ENCODE results near the gene GPD1. TPM values are rescaled to one million over a fixed set of nuclear protein-coding genes. Genes with fewer than 3 reads are reported as not detected.

The GPD1 gene
- total and polyA plus RNA-seq, 9 of the 15 experiments (the other 6 are each of a cell fraction or from before 2014, with no cell fraction given), result 0.13 to 1.00 (median 0.55) TPM

- no peak for TF ChIP-seq PHTF2 (CRISPR knock-in tag; IDR thresholded peaks at IDR 0.05)
- TF ChIP-seq CEBPB (tag; IDR thresholded peaks at IDR 0.05), result no peak
- TF ChIP-seq, protein P1, sequence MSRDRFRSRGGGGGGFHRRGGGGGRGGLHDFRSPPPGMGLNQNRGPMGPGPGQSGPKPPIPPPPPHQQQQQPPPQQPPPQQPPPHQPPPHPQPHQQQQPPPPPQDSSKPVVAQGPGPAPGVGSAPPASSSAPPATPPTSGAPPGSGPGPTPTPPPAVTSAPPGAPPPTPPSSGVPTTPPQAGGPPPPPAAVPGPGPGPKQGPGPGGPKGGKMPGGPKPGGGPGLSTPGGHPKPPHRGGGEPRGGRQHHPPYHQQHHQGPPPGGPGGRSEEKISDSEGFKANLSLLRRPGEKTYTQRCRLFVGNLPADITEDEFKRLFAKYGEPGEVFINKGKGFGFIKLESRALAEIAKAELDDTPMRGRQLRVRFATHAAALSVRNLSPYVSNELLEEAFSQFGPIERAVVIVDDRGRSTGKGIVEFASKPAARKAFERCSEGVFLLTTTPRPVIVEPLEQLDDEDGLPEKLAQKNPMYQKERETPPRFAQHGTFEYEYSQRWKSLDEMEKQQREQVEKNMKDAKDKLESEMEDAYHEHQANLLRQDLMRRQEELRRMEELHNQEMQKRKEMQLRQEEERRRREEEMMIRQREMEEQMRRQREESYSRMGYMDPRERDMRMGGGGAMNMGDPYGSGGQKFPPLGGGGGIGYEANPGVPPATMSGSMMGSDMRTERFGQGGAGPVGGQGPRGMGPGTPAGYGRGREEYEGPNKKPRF (IDR thresholded peaks at IDR 0.05; ENCODE audit: low read depth, low read length), result no peak
- TF ChIP-seq, protein P2, sequence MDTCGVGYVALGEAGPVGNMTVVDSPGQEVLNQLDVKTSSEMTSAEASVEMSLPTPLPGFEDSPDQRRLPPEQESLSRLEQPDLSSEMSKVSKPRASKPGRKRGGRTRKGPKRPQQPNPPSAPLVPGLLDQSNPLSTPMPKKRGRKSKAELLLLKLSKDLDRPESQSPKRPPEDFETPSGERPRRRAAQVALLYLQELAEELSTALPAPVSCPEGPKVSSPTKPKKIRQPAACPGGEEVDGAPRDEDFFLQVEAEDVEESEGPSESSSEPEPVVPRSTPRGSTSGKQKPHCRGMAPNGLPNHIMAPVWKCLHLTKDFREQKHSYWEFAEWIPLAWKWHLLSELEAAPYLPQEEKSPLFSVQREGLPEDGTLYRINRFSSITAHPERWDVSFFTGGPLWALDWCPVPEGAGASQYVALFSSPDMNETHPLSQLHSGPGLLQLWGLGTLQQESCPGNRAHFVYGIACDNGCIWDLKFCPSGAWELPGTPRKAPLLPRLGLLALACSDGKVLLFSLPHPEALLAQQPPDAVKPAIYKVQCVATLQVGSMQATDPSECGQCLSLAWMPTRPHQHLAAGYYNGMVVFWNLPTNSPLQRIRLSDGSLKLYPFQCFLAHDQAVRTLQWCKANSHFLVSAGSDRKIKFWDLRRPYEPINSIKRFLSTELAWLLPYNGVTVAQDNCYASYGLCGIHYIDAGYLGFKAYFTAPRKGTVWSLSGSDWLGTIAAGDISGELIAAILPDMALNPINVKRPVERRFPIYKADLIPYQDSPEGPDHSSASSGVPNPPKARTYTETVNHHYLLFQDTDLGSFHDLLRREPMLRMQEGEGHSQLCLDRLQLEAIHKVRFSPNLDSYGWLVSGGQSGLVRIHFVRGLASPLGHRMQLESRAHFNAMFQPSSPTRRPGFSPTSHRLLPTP (IDR thresholded peaks at IDR 0.05; ENCODE audit: borderline replicate concordance, extremely low read depth, insufficient read length), result no peak
- TF ChIP-seq ILF3 (IDR thresholded peaks at IDR 0.05; ENCODE audit: borderline replicate concordance), result no peak
- no peak for TF ChIP-seq SIN3B (IDR thresholded peaks at IDR 0.05; ENCODE audit: low read depth)
- TF ChIP-seq SIX5 (IDR thresholded peaks at IDR 0.05; ENCODE audit: borderline replicate concordance in 1 of 2, insufficient read depth in 1 of 2, low read depth in 1 of 2, low read length in 2 of 2), result no peak
- TF ChIP-seq MED1 (CRISPR knock-in tag; IDR thresholded peaks at IDR 0.05; ENCODE audit: borderline replicate concordance), result no peak
- TF ChIP-seq E2F3 (CRISPR knock-in tag; IDR thresholded peaks at IDR 0.05), result no peak
- TF ChIP-seq, protein P3, sequence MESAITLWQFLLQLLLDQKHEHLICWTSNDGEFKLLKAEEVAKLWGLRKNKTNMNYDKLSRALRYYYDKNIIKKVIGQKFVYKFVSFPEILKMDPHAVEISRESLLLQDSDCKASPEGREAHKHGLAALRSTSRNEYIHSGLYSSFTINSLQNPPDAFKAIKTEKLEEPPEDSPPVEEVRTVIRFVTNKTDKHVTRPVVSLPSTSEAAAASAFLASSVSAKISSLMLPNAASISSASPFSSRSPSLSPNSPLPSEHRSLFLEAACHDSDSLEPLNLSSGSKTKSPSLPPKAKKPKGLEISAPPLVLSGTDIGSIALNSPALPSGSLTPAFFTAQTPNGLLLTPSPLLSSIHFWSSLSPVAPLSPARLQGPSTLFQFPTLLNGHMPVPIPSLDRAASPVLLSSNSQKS (CRISPR knock-in tag; IDR thresholded peaks at IDR 0.05), result no peak
- no peak for TF ChIP-seq NR1H2 (CRISPR knock-in tag; IDR thresholded peaks at IDR 0.05)
- TF ChIP-seq, protein P4, sequence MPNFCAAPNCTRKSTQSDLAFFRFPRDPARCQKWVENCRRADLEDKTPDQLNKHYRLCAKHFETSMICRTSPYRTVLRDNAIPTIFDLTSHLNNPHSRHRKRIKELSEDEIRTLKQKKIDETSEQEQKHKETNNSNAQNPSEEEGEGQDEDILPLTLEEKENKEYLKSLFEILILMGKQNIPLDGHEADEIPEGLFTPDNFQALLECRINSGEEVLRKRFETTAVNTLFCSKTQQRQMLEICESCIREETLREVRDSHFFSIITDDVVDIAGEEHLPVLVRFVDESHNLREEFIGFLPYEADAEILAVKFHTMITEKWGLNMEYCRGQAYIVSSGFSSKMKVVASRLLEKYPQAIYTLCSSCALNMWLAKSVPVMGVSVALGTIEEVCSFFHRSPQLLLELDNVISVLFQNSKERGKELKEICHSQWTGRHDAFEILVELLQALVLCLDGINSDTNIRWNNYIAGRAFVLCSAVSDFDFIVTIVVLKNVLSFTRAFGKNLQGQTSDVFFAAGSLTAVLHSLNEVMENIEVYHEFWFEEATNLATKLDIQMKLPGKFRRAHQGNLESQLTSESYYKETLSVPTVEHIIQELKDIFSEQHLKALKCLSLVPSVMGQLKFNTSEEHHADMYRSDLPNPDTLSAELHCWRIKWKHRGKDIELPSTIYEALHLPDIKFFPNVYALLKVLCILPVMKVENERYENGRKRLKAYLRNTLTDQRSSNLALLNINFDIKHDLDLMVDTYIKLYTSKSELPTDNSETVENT (CRISPR knock-in tag; IDR thresholded peaks at IDR 0.05), result no peak
- TF ChIP-seq HEY1 (CRISPR knock-in tag; IDR thresholded peaks at IDR 0.05; ENCODE audit: borderline replicate concordance), result no peak
- TF ChIP-seq GATAD2B (IDR thresholded peaks at IDR 0.05; ENCODE audit: borderline replicate concordance), result no peak
- TF ChIP-seq MCM7 (IDR thresholded peaks at IDR 0.05), result no peak
- no peak for TF ChIP-seq POLR3A (IDR thresholded peaks at IDR 0.05; ENCODE audit: borderline replicate concordance, extremely low read depth, insufficient read depth, insufficient read length)
- TF ChIP-seq, protein P5, sequence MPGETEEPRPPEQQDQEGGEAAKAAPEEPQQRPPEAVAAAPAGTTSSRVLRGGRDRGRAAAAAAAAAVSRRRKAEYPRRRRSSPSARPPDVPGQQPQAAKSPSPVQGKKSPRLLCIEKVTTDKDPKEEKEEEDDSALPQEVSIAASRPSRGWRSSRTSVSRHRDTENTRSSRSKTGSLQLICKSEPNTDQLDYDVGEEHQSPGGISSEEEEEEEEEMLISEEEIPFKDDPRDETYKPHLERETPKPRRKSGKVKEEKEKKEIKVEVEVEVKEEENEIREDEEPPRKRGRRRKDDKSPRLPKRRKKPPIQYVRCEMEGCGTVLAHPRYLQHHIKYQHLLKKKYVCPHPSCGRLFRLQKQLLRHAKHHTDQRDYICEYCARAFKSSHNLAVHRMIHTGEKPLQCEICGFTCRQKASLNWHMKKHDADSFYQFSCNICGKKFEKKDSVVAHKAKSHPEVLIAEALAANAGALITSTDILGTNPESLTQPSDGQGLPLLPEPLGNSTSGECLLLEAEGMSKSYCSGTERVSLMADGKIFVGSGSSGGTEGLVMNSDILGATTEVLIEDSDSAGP (CRISPR knock-in tag; IDR thresholded peaks at IDR 0.05), result no peak
Observed at GRCh38 chr12:50070314-50071060, 33.3 kb upstream of the GPD1 start (continued).
